C4-2B (cell line): ENCODE results near the gene TOPAZ1.

ENCODE experiments used
- CTCF ChIP-seq: fragments of 450-650 bp; conservative IDR thresholded peaks from 2 replicates; pipeline ENCODE4 v1.5.1; 2017; ENCODE audit warnings: mild to moderate bottlenecking
- ZFX ChIP-seq: fragments of 450-650 bp; IDR thresholded peaks from 2 replicates; pipeline ENCODE4 v1.6.1; 2017

GRCh38 chr3:44252332-44252959 is 10.8 kb downstream of the TOPAZ1 start:
- no peak for TF ChIP-seq CTCF
- TF ChIP-seq ZFX, result no peak
